22Rv1 (cell line): ENCODE results near the gene ZFP3.

Experiments
- CTCF ChIP-seq: fragments of 450-650 bp; IDR thresholded peaks from 2 replicates; pipeline ENCODE4 v1.5.1; 2017; ENCODE audit warnings: mild to moderate bottlenecking
- ZFX ChIP-seq: fragments of 450-650 bp; IDR thresholded peaks from 2 replicates; pipeline ENCODE4 v1.6.1; 2017; ENCODE audit warnings: antibody characterized with exemption, borderline replicate concordance

- TF ChIP-seq CTCF (no peak), ZFX (no peak)
These were observed 21.0 kb downstream of the ZFP3 start for GRCh38 chr17:5099271-5099670.
